Fibroblast of the aortic adventitia (primary cell): Measurements from ENCODE around the gene MSH3. TPM values are rescaled to one million over a fixed set of nuclear protein-coding genes. Genes with fewer than 3 reads are reported as not detected.

ENCODE experiments used
- DNase-seq: peaks from one replicate; pipeline ENCODE4 v3.0.0-alpha.2; 2010; ENCODE audit warnings: low read depth
- H3K4me3 ChIP-seq: 2 replicates; pipeline ENCODE4 v1.5.1; 2011; ENCODE audit warnings: low read depth, mild to moderate bottlenecking, control low read depth, low read length, moderate library complexity
- CTCF ChIP-seq: IDR thresholded peaks from 2 replicates; pipeline ENCODE4 v1.5.1; 2011; ENCODE audit warnings: mild to moderate bottlenecking, low read length, control low read depth, inconsistent platforms; ENCODE audit not compliant: insufficient read depth
- total RNA-seq: library from RNA; depleted of rRNA; stranded (reverse); fragments of >200 nt; gene quantifications from 2 replicates; pipeline ENCODE4 v1.2.3, GENCODE V29; 2012; ENCODE audit warnings: low replicate concordance

MSH3 gene
- total RNA-seq, 1 donor: 25.0 TPM

- TF ChIP-seq CTCF: no peak
- no peak overlapping the region for H3K4me3 ChIP-seq
- DNase-seq: no peak
Observed at GRCh38 chr5:80618438-80618837, 36.0 kb upstream of the MSH3 start.

GRCh38 chr5:80619086-80619485, 35.4 kb upstream of the MSH3 start:
- no peak for DNase-seq
- TF ChIP-seq CTCF: no peak
- H3K4me3 ChIP-seq: no peak overlapping the region

GRCh38 chr5:80620211-80620610, 34.2 kb upstream of the MSH3 start:
- no peak for TF ChIP-seq CTCF
- H3K4me3 ChIP-seq: no peak overlapping the region
- DNase-seq: no peak

- no peak overlapping the region for H3K4me3 ChIP-seq
- TF ChIP-seq CTCF: no peak
- DNase-seq: no peak
Observed at GRCh38 chr5:80622756-80623155, 31.7 kb upstream of the MSH3 start.

GRCh38 chr5:80623999-80624398, 30.5 kb upstream of the MSH3 start:
- TF ChIP-seq CTCF: no peak
- DNase-seq: no peak
- H3K4me3 ChIP-seq: no peak overlapping the region

GRCh38 chr5:80625230-80625629, 29.2 kb upstream of the MSH3 start:
- no peak for DNase-seq
- no peak overlapping the region for H3K4me3 ChIP-seq
- no peak for TF ChIP-seq CTCF

- no peak for DNase-seq
- no peak overlapping the region for H3K4me3 ChIP-seq
- TF ChIP-seq CTCF: no peak
Observed at GRCh38 chr5:80629281-80629680, 25.2 kb upstream of the MSH3 start.
